GM18867 (cell line): ENCODE results near the gene SMCO1.
"Not testable (repeated sequence)": the region's sequence is repeated elsewhere in the genome, so short reads cannot be mapped to it uniquely, and the experiment has no call there.

Experiments used
- ATAC-seq: cut with Tn5 transposase; IDR thresholded peaks from one replicate; pipeline ENCODE4 v1.9.1; 2021; ENCODE audit warnings: mild to moderate bottlenecking, moderate library complexity; ENCODE audit not compliant: unreplicated experiment

Gene SMCO1

GRCh38 chr3:196496183-196496582 lies 19.0 kb downstream of the SMCO1 start:
- ATAC-seq, result no peak

- ATAC-seq, result no peak
These were observed 21.9 kb downstream of the SMCO1 start for GRCh38 chr3:196493292-196493691.

- no peak for ATAC-seq
These were observed 23.1 kb downstream of the SMCO1 start for GRCh38 chr3:196492080-196492479.

- ATAC-seq, result no peak
These were observed 25.4 kb downstream of the SMCO1 start for GRCh38 chr3:196489747-196490146.

GRCh38 chr3:196486263-196486662 lies 28.9 kb downstream of the SMCO1 start:
- ATAC-seq, result no peak

GRCh38 chr3:196477678-196478077 lies 37.5 kb downstream of the SMCO1 start:
- ATAC-seq, result no peak

- ATAC-seq, result no peak
These were observed 42.9 kb downstream of the SMCO1 start for GRCh38 chr3:196472286-196472685.

GRCh38 chr3:196471551-196471950 lies 43.6 kb downstream of the SMCO1 start:
- ATAC-seq, result no peak

- ATAC-seq, result not testable (repeated sequence)
These were observed 45.0 kb downstream of the SMCO1 start for GRCh38 chr3:196470182-196470581.

GRCh38 chr3:196463804-196464203 lies 51.3 kb downstream of the SMCO1 start:
- no peak for ATAC-seq

GRCh38 chr3:196463478-196463756 lies 51.7 kb downstream of the SMCO1 start:
- no peak for ATAC-seq

- not testable (repeated sequence) for ATAC-seq
These were observed 52.3 kb downstream of the SMCO1 start for GRCh38 chr3:196462680-196463477.

GRCh38 chr3:196458063-196458462 lies 57.1 kb downstream of the SMCO1 start:
- no peak for ATAC-seq

- not testable (repeated sequence) for ATAC-seq
These were observed 57.7 kb downstream of the SMCO1 start for GRCh38 chr3:196457470-196457869.
